NCI-H446 treated with DMSO at 0.1 percent for 48 hours (cell line): ENCODE data around the gene YKT6.

Source experiments
- DNase-seq: peaks from one replicate; lab custom pipeline; 2025; lab: John Stamatoyannopoulos, UW

YKT6 gene

DNA sequence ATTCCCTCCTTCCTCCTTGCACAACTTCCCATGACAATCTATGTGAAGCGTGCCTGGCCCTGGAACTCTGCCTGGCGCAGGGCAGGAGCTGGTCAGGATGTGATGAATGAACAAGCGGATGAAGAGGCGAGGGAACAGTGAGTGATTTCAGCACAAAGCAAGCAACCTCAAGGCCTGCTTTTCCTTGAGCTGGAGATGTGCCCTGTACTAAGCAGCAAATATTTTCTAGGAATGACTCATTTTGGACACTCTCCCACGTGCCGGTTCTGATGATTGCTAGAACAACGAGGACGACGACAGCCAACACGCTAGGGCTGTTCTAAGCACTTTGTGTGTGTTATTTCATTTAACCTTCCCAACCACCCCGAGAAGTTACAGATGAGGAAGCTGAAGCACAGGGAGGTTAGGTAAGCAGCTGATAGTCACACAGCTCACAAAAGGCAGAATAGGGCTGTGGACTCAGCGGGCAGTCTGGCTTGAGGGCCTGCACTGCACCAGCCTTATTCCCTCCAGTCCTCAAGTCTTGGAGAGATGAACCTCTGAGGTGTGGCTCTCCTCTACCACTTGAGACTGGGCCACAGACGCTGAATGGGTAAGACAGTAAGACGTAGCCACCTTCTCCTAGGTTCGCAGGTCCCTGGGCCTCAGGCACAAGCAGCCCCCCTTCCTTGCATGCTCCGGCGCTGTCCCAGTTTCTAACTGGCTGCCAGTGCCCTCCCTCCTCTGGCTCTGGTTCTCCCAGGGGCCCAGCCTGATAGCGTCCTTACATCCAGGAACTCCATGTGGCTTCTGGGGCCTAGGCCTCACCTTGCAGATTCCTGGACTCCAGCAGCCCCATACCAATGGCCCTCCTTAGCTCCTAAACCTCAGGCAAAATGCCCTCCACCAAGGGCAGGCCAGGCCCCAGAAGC, 59.0 kb downstream of the YKT6 start:
- DNase-seq = no peak

- no peak for DNase-seq
These were observed 60.5 kb downstream of the YKT6 start for GRCh38 chr7:44261240-44261639.

- DNase-seq = no peak
These were observed 61.3 kb downstream of the YKT6 start for GRCh38 chr7:44262031-44262430.

- no peak for DNase-seq
These were observed 62.7 kb downstream of the YKT6 start for GRCh38 chr7:44263326-44264082.
